Liver (tissue), 9 donors: ENCODE measurements around the gene RNF168. TPM values are rescaled to one million over a fixed set of nuclear protein-coding genes. Genes with fewer than 3 reads are reported as not detected.

Experiments
- DNase-seq: peaks from one replicate; pipeline ENCODE4 v3.0.0-alpha.2; 2017; ENCODE audit warnings: low spot score
- H3K27ac ChIP-seq, 2 donors: one replicate each; pipeline ENCODE4 v1.7.0; 2013; ENCODE audit warnings: inconsistent platforms in 2 of 2, low read length in 2 of 2, control low read depth in 1 of 2, low read depth in 1 of 2, mild to moderate bottlenecking in 1 of 2
- H3K27me3 ChIP-seq, 4 donors: one replicate each; pipeline versions ENCODE4 v1.6.1 to v1.7.0; 2013; ENCODE audit warnings: low read length in 3 of 4, inconsistent platforms in 1 of 4, mild to moderate bottlenecking in 1 of 4, moderate library complexity in 1 of 4; ENCODE audit not compliant: control insufficient read depth in 4 of 4, insufficient read depth in 4 of 4
- H3K36me3 ChIP-seq, 4 donors: one replicate each; pipeline versions ENCODE4 v1.6.1 to v1.7.0; 2013; ENCODE audit warnings: low read length in 3 of 4, mild to moderate bottlenecking in 3 of 4, low read depth in 1 of 4, moderate library complexity in 1 of 4; ENCODE audit not compliant: control insufficient read depth in 4 of 4, insufficient read depth in 3 of 4
- H3K4me1 ChIP-seq, 4 donors: one replicate each; pipeline versions ENCODE4 v1.6.1 to v1.7.0; 2013; ENCODE audit warnings: low read length in 3 of 4, mild to moderate bottlenecking in 3 of 4, moderate library complexity in 1 of 4; ENCODE audit not compliant: control insufficient read depth in 4 of 4, insufficient read depth in 4 of 4
- H3K4me3 ChIP-seq, 3 donors: one replicate each; pipeline versions ENCODE4 v1.6.1 to v1.7.0; 2013; ENCODE audit warnings: low read length in 3 of 3, control low read depth in 1 of 3, low read depth in 1 of 3, mild to moderate bottlenecking in 1 of 3
- H3K9ac ChIP-seq, 2 donors: one replicate each; pipeline ENCODE4 v1.7.0; 2013; ENCODE audit warnings: low read length in 2 of 2, mild to moderate bottlenecking in 2 of 2, moderate library complexity in 2 of 2, control low read depth in 1 of 2, low read depth in 1 of 2
- H3K9me3 ChIP-seq, 4 donors: one replicate each; pipeline versions ENCODE4 v1.6.1 to v1.7.0; 2013; ENCODE audit warnings: low read length in 3 of 4; ENCODE audit not compliant: control insufficient read depth in 4 of 4
- ATF3 ChIP-seq: IDR thresholded peaks from 2 replicates; pipeline ENCODE4 v1.6.1; 2016; ENCODE audit warnings: antibody characterized with exemption
- CTCF ChIP-seq: fragments of 150-350 bp; IDR thresholded peaks from 2 replicates; pipeline ENCODE4 v1.5.1; 2017; ENCODE audit warnings: improper control_type of control experiment, low read depth, low read length; ENCODE audit not compliant: missing input control
- EGR1 ChIP-seq, 2 donors: IDR thresholded peaks; 2 replicates each; pipeline ENCODE4 v1.6.1; 2016 to 2018; ENCODE audit warnings: antibody characterized with exemption in 2 of 2, low read depth in 2 of 2
- FOXA1 ChIP-seq: IDR thresholded peaks from 2 replicates; pipeline ENCODE4 v1.6.1; 2016; ENCODE audit warnings: antibody characterized with exemption
- FOXA2 ChIP-seq: IDR thresholded peaks from 2 replicates; pipeline ENCODE4 v1.6.1; 2016; ENCODE audit warnings: antibody characterized with exemption
- GABPA ChIP-seq, 2 donors: IDR thresholded peaks in 1 of 2; conservative IDR thresholded peaks in 1 of 2; 2 replicates each; pipeline ENCODE4 v1.6.1; 2016; ENCODE audit warnings: antibody characterized with exemption in 2 of 2, mild to moderate bottlenecking in 1 of 2, moderate library complexity in 1 of 2
- HNF4A ChIP-seq, 2 donors: conservative IDR thresholded peaks; 2 replicates each; pipeline ENCODE4 v1.6.1; 2016; ENCODE audit warnings: antibody characterized with exemption in 2 of 2, mild to moderate bottlenecking in 2 of 2
- HNF4G ChIP-seq: IDR thresholded peaks from 2 replicates; pipeline ENCODE4 v1.6.1; 2016; ENCODE audit warnings: antibody characterized with exemption
- JUND ChIP-seq, 2 donors: IDR thresholded peaks; 2 replicates each; pipeline ENCODE4 v1.6.1; 2016; ENCODE audit warnings: antibody characterized with exemption in 2 of 2
- MAX ChIP-seq: IDR thresholded peaks from 2 replicates; pipeline ENCODE4 v1.6.1; 2016; ENCODE audit warnings: antibody characterized with exemption
- NR2F2 ChIP-seq: IDR thresholded peaks from 2 replicates; pipeline ENCODE4 v1.6.1; 2016; ENCODE audit warnings: antibody characterized with exemption
- RAD21 ChIP-seq, 2 donors: IDR thresholded peaks; 2 replicates each; pipeline ENCODE4 v1.6.1; 2016; ENCODE audit warnings: antibody characterized with exemption in 2 of 2, mild to moderate bottlenecking in 2 of 2
- REST ChIP-seq: IDR thresholded peaks from 2 replicates; pipeline ENCODE4 v1.6.1; 2016; ENCODE audit warnings: antibody characterized with exemption, mild to moderate bottlenecking
- RXRA ChIP-seq, 2 donors: IDR thresholded peaks; 2 replicates each; pipeline ENCODE4 v1.6.1; 2017 to 2018; ENCODE audit warnings: antibody characterized with exemption in 2 of 2, mild to moderate bottlenecking in 1 of 2
- SP1 ChIP-seq: IDR thresholded peaks from 2 replicates; pipeline ENCODE4 v1.6.1; 2018; ENCODE audit warnings: antibody characterized with exemption, mild to moderate bottlenecking
- TAF1 ChIP-seq: conservative IDR thresholded peaks from 2 replicates; pipeline ENCODE4 v1.6.1; 2016; ENCODE audit warnings: antibody characterized with exemption, mild to moderate bottlenecking
- YY1 ChIP-seq: IDR thresholded peaks from 2 replicates; pipeline ENCODE4 v1.6.1; 2016; ENCODE audit warnings: antibody characterized with exemption, mild to moderate bottlenecking
- ZBTB33 ChIP-seq: IDR thresholded peaks from 2 replicates; pipeline ENCODE4 v1.6.1; 2016; ENCODE audit warnings: antibody characterized with exemption
- WGBS: extraction: QIAGEN DNeasy Blood & Tissue Kit; methylation state at CpG from one replicate; pipeline ENCODE4 v1.1.7; 2013; 5-methylcytosine and 5-hydroxymethylcytosine counted together
- polyA plus RNA-seq, 2 donors: library from polyadenylated mRNA; stranded (reverse) in 1 of 2; unstranded in 1 of 2; fragments of 200-250 nt in 1 of 2; fragments of >200 nt in 1 of 2; fragmentation: Nextera tagmentation in 1 of 2; extraction: Ambion mirVana in 1 of 2; gene quantifications; one replicate each; pipeline versions ENCODE4 v1.2.1 to v1.2.3, GENCODE V29; 2013 to 2015
- total RNA-seq, 2 donors: library from RNA; depleted of rRNA; stranded (reverse); fragments of >200 nt; gene quantifications; one replicate each; pipeline ENCODE4 v1.2.3, GENCODE V29; 2014
- donor health status: healthy.
- donor health status: healthy.
- donor health status: healthy.
- donor health status: healthy.
- donor health status: healthy.

Gene RNF168
- total and polyA plus RNA-seq, 4 donors: 3.4 to 10.0 (median 7.3) TPM

GRCh38 chr3:196517162-196517800 is 13.7 kb upstream of the RNF168 start:
- WGBS: 82% methylated on average over 2 of the region's 2 CpGs
- Histone ChIP-seq H3K9ac (no peak overlapping the region), H3K27me3 (no peaks in the 10 kb centered on the region), H3K9me3 (peaks cover 15 to 43% (median 29%) of the 10 kb centered on the region in 4 donors), H3K4me1 (no peaks in the 10 kb centered on the region), H3K36me3 (no peaks in the 10 kb centered on the region), H3K27ac (no peak overlapping the region), H3K4me3 (no peak overlapping the region)
- TF ChIP-seq ATF3 (no peak), RXRA (IDR thresholded peaks at IDR 0.05) (no peak), NR2F2 (no peak), RAD21 (IDR thresholded peaks at IDR 0.05) (no peak), HNF4G (no peak), YY1 (no peak), JUND (IDR thresholded peaks at IDR 0.05) (no peak), ZBTB33 (no peak), FOXA1 (no peak), EGR1 (IDR thresholded peaks at IDR 0.05; ENCODE audit: low read depth in 2 of 2) (no peak), CTCF (no peak), HNF4A (conservative IDR thresholded peaks at IDR 0.05) (no peak), TAF1 (no peak), REST (no peak), SP1 (no peak), MAX (no peak), GABPA (IDR thresholded peaks at IDR 0.05 in 1 of 2, conservative IDR thresholded peaks at IDR 0.05 in 1 of 2) (no peak), FOXA2 (no peak)
- DNase-seq: no peak
